HG02642 (cell line): ENCODE results near the gene C14orf39.

Experiments used
- ATAC-seq: cut with Tn5 transposase; IDR thresholded peaks from one replicate; pipeline ENCODE4 v1.9.1; 2021; ENCODE audit warnings: mild to moderate bottlenecking; ENCODE audit not compliant: unreplicated experiment, poor library complexity

The C14orf39 gene

GRCh38 chr14:60485598-60486251 is at the start of gene C14orf39:
Gene C14orf39, minus strand, starts transcription at chr14:60486063. Its CDS starts 985 bp downstream, at chr14:60485078.
- no peak for ATAC-seq

GRCh38 chr14:60532442-60532841 is 46.6 kb upstream of the C14orf39 start:
- no peak for ATAC-seq

- no peak for ATAC-seq
These were observed 29.8 kb upstream of the C14orf39 start for GRCh38 chr14:60515511-60516289.

- ATAC-seq, result no peak
These were observed 29.1 kb upstream of the C14orf39 start for GRCh38 chr14:60514741-60515491.

GRCh38 chr14:60514378-60514740 is 28.5 kb upstream of the C14orf39 start:
- ATAC-seq, result no peak

- ATAC-seq, result no peak
These were observed 27.2 kb upstream of the C14orf39 start for GRCh38 chr14:60512973-60513571.

- ATAC-seq, result no peak
These were observed 26.3 kb upstream of the C14orf39 start for GRCh38 chr14:60512126-60512525.

- ATAC-seq, result no peak
These were observed 25.2 kb upstream of the C14orf39 start for GRCh38 chr14:60510951-60511599.

- ATAC-seq, result no peak
These were observed 24.5 kb upstream of the C14orf39 start for GRCh38 chr14:60510254-60510950.

GRCh38 chr14:60509438-60510253 is 23.8 kb upstream of the C14orf39 start:
- ATAC-seq, result no peak

GRCh38 chr14:60508707-60509437 is 23.0 kb upstream of the C14orf39 start, which contains the start of gene SIX6:
Gene SIX6, plus strand, starts transcription at chr14:60509146. Its CDS starts 253 bp downstream, at chr14:60509399.
- ATAC-seq, result no peak

- ATAC-seq, result no peak
These were observed 22.5 kb upstream of the C14orf39 start for GRCh38 chr14:60508363-60508706.

- no peak for ATAC-seq
These were observed 21.3 kb upstream of the C14orf39 start for GRCh38 chr14:60506985-60507829.

- no peak for ATAC-seq
These were observed 20.7 kb upstream of the C14orf39 start for GRCh38 chr14:60506462-60506984.

GRCh38 chr14:60506010-60506409 is 20.1 kb upstream of the C14orf39 start:
- no peak for ATAC-seq

- no peak for ATAC-seq
These were observed 19.6 kb upstream of the C14orf39 start for GRCh38 chr14:60505448-60505847.

- no peak for ATAC-seq
These were observed 16.7 kb upstream of the C14orf39 start for GRCh38 chr14:60502541-60502940.
